Kidney (tissue), 14 donors: Measurements from ENCODE around the gene PLEKHO2. TPM values are rescaled to one million over a fixed set of nuclear protein-coding genes. Genes with fewer than 3 reads are reported as not detected.

ENCODE experiments used
- DNase-seq, 5 donors: peaks; one replicate each; pipeline ENCODE4 v3.0.0-alpha.2; 2013 to 2020
- FAIRE-seq: peaks from 2 replicates; lab custom pipeline; 2012; peaks lifted over from hg19 to GRCh38; lab: Jason Lieb, UNC
- H3K27ac ChIP-seq, 2 donors: one replicate each; pipeline ENCODE4 v1.7.0; 2013; ENCODE audit warnings: low read depth in 2 of 2, low read length in 2 of 2, inconsistent platforms in 1 of 2
- H3K27me3 ChIP-seq: one replicate; pipeline ENCODE4 v1.7.1; 2013; ENCODE audit warnings: low read length, inconsistent platforms; ENCODE audit not compliant: control insufficient read depth, insufficient read depth
- H3K36me3 ChIP-seq, 3 donors: one replicate each; pipeline versions ENCODE4 v1.7.0 to v1.7.1; 2013; ENCODE audit warnings: low read length in 3 of 3, control low read depth in 1 of 3, inconsistent platforms in 1 of 3; ENCODE audit not compliant: insufficient read depth in 3 of 3, control insufficient read depth in 2 of 3
- H3K4me1 ChIP-seq, 3 donors: one replicate each; pipeline versions ENCODE4 v1.7.0 to v1.7.1; 2013; ENCODE audit warnings: low read length in 3 of 3, inconsistent platforms in 1 of 3, low read depth in 1 of 3; ENCODE audit not compliant: control insufficient read depth in 2 of 3, insufficient read depth in 2 of 3
- H3K4me3 ChIP-seq, 3 donors: one replicate each; pipeline versions ENCODE4 v1.7.0 to v1.8.1; 2013; ENCODE audit warnings: low read length in 3 of 3, control low read depth in 1 of 3, inconsistent platforms in 1 of 3
- H3K9ac ChIP-seq, 3 donors: one replicate each; pipeline versions ENCODE4 v1.7.0 to v1.7.1; 2013; ENCODE audit warnings: low read length in 3 of 3, control low read depth in 1 of 3, inconsistent platforms in 1 of 3
- H3K9me3 ChIP-seq, 3 donors: one replicate each; pipeline versions ENCODE4 v1.7.0 to v1.7.1; 2013; ENCODE audit warnings: low read length in 3 of 3, control low read depth in 1 of 3, inconsistent platforms in 1 of 3; ENCODE audit not compliant: control insufficient read depth in 2 of 3, insufficient read depth in 1 of 3
- CTCF ChIP-seq: IDR thresholded peaks from 3 replicates; pipeline ENCODE4 v1.5.1; 2012; ENCODE audit warnings: mild to moderate bottlenecking, moderate library complexity, borderline replicate concordance; ENCODE audit not compliant: insufficient read depth; ENCODE audit errors: extremely low read depth
- intact Hi-C: fragments of 100-400 bp; cut with DNase I; formaldehyde crosslinking; loops from one replicate; pipeline ENCODE4 v1.11.1; 2022
- polyA plus RNA-seq: library from polyadenylated mRNA; stranded (reverse); fragments of 350-450 nt; fragmentation: Illumina TruSeq; extraction: RNeasy Lipid Tissue Mini Kit (QIAGEN cat#74804); gene quantifications from one replicate; pipeline ENCODE4 v1.2.3, GENCODE V29; 2014; ENCODE audit warnings: low read depth, low replicate concordance; ENCODE audit not compliant: insufficient read depth
- total RNA-seq: library from RNA; stranded (reverse); fragmentation: NEBNext Ultra II Directional; extraction: Animal tissue kit (Norgen Biotek cat#: 25700); gene quantifications from one replicate; pipeline ENCODE4 v1.2.1, GENCODE V29; 2021
- donor health status: control.
- donor health status: control.
- donor health status: control.
- donor health status: control.
- donor health status: control.
- donor health status: DM: yes; HTN: yes; CAD: no.
- donor health status: Normal renal cell carcinoma (clear cell type).

The PLEKHO2 gene
- total and polyA plus RNA-seq, 2 donors from 2014 or later: 12.0 to 48.6 TPM

- DNase-seq (peak in 1 of 5 donors; percentile 37), FAIRE-seq (no peak)
- no peaks in the 10 kb centered on the region for H3K36me3 ChIP-seq
- H3K27me3 ChIP-seq: no peaks in the 10 kb centered on the region
- H3K9ac ChIP-seq: no peak overlapping the region
- H3K27ac ChIP-seq: no peak overlapping the region
- peaks cover 0 to 6% (median 0%) of the 10 kb centered on the region in 3 donors for H3K4me1 ChIP-seq
- H3K9me3 ChIP-seq: no peaks in the 10 kb centered on the region
- TF ChIP-seq CTCF: no peak
- no peak overlapping the region for H3K4me3 ChIP-seq
- intact Hi-C loops: loop anchor here (10.0 kb wide), 2 partner anchors 62 to 172 kb away; partner anchors contain the start of gene PLEKHO2
Observed at GRCh38 chr15:64906402-64906801, 64.7 kb downstream of the PLEKHO2 start.

GRCh38 chr15:64907991-64908390 lies 66.3 kb downstream of the PLEKHO2 start:
- no peak for TF ChIP-seq CTCF
- FAIRE-seq: no peak
- no peak for DNase-seq
- Histone ChIP-seq H3K36me3 (no peaks in the 10 kb centered on the region), H3K27ac (no peak overlapping the region), H3K4me3 (no peak overlapping the region), H3K9ac (no peak overlapping the region), H3K9me3 (no peaks in the 10 kb centered on the region), H3K27me3 (no peaks in the 10 kb centered on the region), H3K4me1 (peaks cover 0 to 11% (median 0%) of the 10 kb centered on the region in 3 donors)
- intact Hi-C loops: loop anchor here (10.0 kb wide), 2 partner anchors 63 to 173 kb away; partner anchors contain the start of gene PLEKHO2

- DNase-seq (no peak), FAIRE-seq (no peak)
- Histone ChIP-seq H3K9ac (no peak overlapping the region), H3K4me3 (no peak overlapping the region), H3K36me3 (no peaks in the 10 kb centered on the region), H3K4me1 (peaks cover 0 to 11% (median 0%) of the 10 kb centered on the region in 3 donors), H3K9me3 (no peaks in the 10 kb centered on the region), H3K27me3 (no peaks in the 10 kb centered on the region), H3K27ac (no peak overlapping the region)
- TF ChIP-seq CTCF: no peak
- intact Hi-C loops: loop anchor here (10.0 kb wide), 2 partner anchors 65 to 175 kb away; partner anchors contain the start of gene PLEKHO2
Observed at GRCh38 chr15:64909546-64909945, 67.8 kb downstream of the PLEKHO2 start.
